Caco-2 (cell line): Measurements from ENCODE around the gene EPG5. TPM values are rescaled to one million over a fixed set of nuclear protein-coding genes. Genes with fewer than 3 reads are reported as not detected.

Source experiments
- BruUV-seq: library from RNA; stranded (reverse); fragments of 400-500 nt; replicated peaks from 2 replicates; lab custom pipeline; 2021; lab: Mats Ljungman, UMichigan
- CTCF ChIA-PET: fragments of 300-600 bp; sonication (Branson Sonifier 250); formaldehyde crosslinking; loops from one replicate; lab custom pipeline; 2022; ENCODE audit warnings: antibody characterized with exemption; lab: Charles Lee
- POLR2A ChIA-PET: fragments of 300-600 bp; sonication (Branson Sonifier 250); formaldehyde crosslinking; loops from one replicate; lab custom pipeline; 2022; ENCODE audit warnings: antibody characterized with exemption; lab: Charles Lee
- DNase-seq, 2 experiments: peaks; one replicate each; pipeline versions ENCODE4 v3.0.0 to v3.0.0-alpha.2; 2020 to 2022
- H3K27me3 ChIP-seq: replicated peaks from 2 replicates; pipeline ENCODE4 v1.6.0; 2011; ENCODE audit warnings: low read length; ENCODE audit not compliant: control insufficient read depth, insufficient read depth
- H3K36me3 ChIP-seq: 2 replicates; pipeline ENCODE4 v1.5.1; 2011; ENCODE audit warnings: low read length; ENCODE audit not compliant: control insufficient read depth, insufficient read depth
- H3K4me1 ChIP-seq: fragments of 250-450 bp; sonication (Bioruptor Pico); 2 replicates; pipeline ENCODE4 v1.5.1; 2020; ENCODE audit warnings: mild to moderate bottlenecking
- H3K4me3 ChIP-seq: 2 replicates; pipeline ENCODE4 v1.5.1; 2011; ENCODE audit warnings: low read depth, mild to moderate bottlenecking, control low read depth, low read length
- H3K9me3 ChIP-seq: fragments of 250-450 bp; sonication (Bioruptor Pico); 2 replicates; pipeline ENCODE4 v1.5.1; 2020; ENCODE audit warnings: mild to moderate bottlenecking, moderate library complexity
- H3K27ac Mint-ChIP-seq: one replicate; pipeline ENCODE4 v1.8.0; 2022; ENCODE audit warnings: mixed read lengths; ENCODE audit not compliant: unreplicated experiment
- H3K27me3 Mint-ChIP-seq: one replicate; pipeline ENCODE4 v1.8.0; 2022; ENCODE audit warnings: mixed read lengths; ENCODE audit not compliant: insufficient read depth, unreplicated experiment
- H3K36me3 Mint-ChIP-seq: one replicate; pipeline ENCODE4 v1.8.0; 2022; ENCODE audit warnings: mild to moderate bottlenecking, mixed read lengths; ENCODE audit not compliant: insufficient read depth, unreplicated experiment
- H3K4me1 Mint-ChIP-seq: one replicate; pipeline ENCODE4 v1.8.0; 2022; ENCODE audit warnings: low read depth, mixed read lengths; ENCODE audit not compliant: unreplicated experiment
- H3K4me3 Mint-ChIP-seq: one replicate; pipeline ENCODE4 v1.8.0; 2022; ENCODE audit warnings: mild to moderate bottlenecking, moderate library complexity, mixed read lengths; ENCODE audit not compliant: unreplicated experiment
- H3K9me3 Mint-ChIP-seq: one replicate; pipeline ENCODE4 v1.8.0; 2022; ENCODE audit warnings: mixed read lengths; ENCODE audit not compliant: unreplicated experiment
- CTCF ChIP-seq, 2 experiments: fragments of 200-600 bp in 1 of 2; IDR thresholded peaks; 1 replicate in 1 of 2; 2 replicates in 1 of 2; pipeline versions ENCODE4 v1.5.1 to v1.8.0; 2011 to 2022; ENCODE audit warnings: antibody characterized with exemption in 1 of 2, control low read depth in 1 of 2, inconsistent platforms in 1 of 2, low read depth in 1 of 2, low read length in 1 of 2, mild to moderate bottlenecking in 1 of 2, moderate library complexity in 1 of 2; ENCODE audit not compliant: insufficient read depth in 1 of 2, severe bottlenecking in 1 of 2, unreplicated experiment in 1 of 2
- intact Hi-C: fragments of 100-400 bp; cut with micrococcal nuclease; formaldehyde crosslinking; loops from one replicate; pipeline ENCODE4 v1.10.0; 2022; ENCODE audit not compliant: unreplicated experiment
- total RNA-seq: library from RNA; stranded (reverse); gene quantifications from 2 replicates; pipeline ENCODE4 v1.2.3, GENCODE V29; 2022

Gene EPG5
- total RNA-seq, 1 experiment from 2014 or later = 12.0 TPM

GRCh38 chr18:45930963-45931362 lies 36.2 kb downstream of the EPG5 start:
- Mint-ChIP-seq H3K4me3 (no peak overlapping the region), H3K27me3 (no peaks in the 10 kb centered on the region), H3K27ac (no peak overlapping the region), H3K4me1 (no peaks in the 10 kb centered on the region), H3K9me3 (no peaks in the 10 kb centered on the region), H3K36me3 (no peaks in the 10 kb centered on the region)
- no peaks in the 10 kb centered on the region for H3K9me3 ChIP-seq
- no peak for TF ChIP-seq CTCF (IDR thresholded peaks at IDR 0.05; ENCODE audit: insufficient read depth in 1 of 2, low read depth in 1 of 2, low read length in 1 of 2, severe bottlenecking in 1 of 2, unreplicated experiment in 1 of 2)
- no TSS peak for BruUV-seq
- H3K4me1 ChIP-seq = no peaks in the 10 kb centered on the region; the same call in 1 of the 2 replicates
- no peaks in the 10 kb centered on the region for H3K27me3 ChIP-seq
- DNase-seq = no peak
- ChIA-PET CTCF (no interaction called here), POLR2A (no interaction called here)
- no peak overlapping the region for H3K4me3 ChIP-seq
- intact Hi-C loops = no loop called here
- H3K36me3 ChIP-seq = no peaks in the 10 kb centered on the region

DNA sequence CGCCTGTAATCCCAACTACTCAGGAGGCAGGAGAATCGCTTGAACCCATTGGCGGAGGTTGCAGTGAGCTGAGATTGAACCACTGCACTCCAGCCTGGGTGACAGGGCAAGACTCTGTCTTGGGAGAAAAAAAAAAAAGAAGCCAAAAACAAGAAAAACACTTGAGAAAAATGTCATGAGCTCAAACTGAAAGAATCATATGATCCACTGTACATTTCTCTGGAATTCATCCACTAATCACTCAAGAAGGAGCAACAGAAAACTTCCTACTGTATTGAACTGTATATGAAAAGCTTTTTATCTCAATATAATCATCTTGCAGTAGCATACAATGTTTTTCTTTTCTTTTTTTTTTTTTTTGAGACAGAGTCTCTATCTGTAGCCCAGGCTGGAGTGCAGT lies 40.4 kb downstream of the EPG5 start:
- POLR2A ChIA-PET = no interaction called here
- no peak for TF ChIP-seq CTCF (IDR thresholded peaks at IDR 0.05; ENCODE audit: insufficient read depth in 1 of 2, low read depth in 1 of 2, low read length in 1 of 2, severe bottlenecking in 1 of 2, unreplicated experiment in 1 of 2)
- CTCF ChIA-PET = no interaction called here

GRCh38 chr18:45926085-45926484 lies 41.0 kb downstream of the EPG5 start:
- CTCF ChIA-PET = no interaction called here
- H3K36me3 Mint-ChIP-seq = no peaks in the 10 kb centered on the region
- H3K36me3 ChIP-seq = no peaks in the 10 kb centered on the region

More for the DNA sequence above, 40.4 kb downstream of the EPG5 start:
- no peaks in the 10 kb centered on the region for H3K27me3 ChIP-seq
- no peaks in the 10 kb centered on the region for H3K9me3 ChIP-seq
- Mint-ChIP-seq H3K4me3 (no peak overlapping the region), H3K27me3 (no peaks in the 10 kb centered on the region), H3K36me3 (no peaks in the 10 kb centered on the region), H3K9me3 (no peaks in the 10 kb centered on the region), H3K27ac (no peak overlapping the region), H3K4me1 (no peaks in the 10 kb centered on the region)
- H3K36me3 ChIP-seq = no peaks in the 10 kb centered on the region
- H3K4me3 ChIP-seq = no peak overlapping the region
- no TSS peak for BruUV-seq
- no peaks in the 10 kb centered on the region for H3K4me1 ChIP-seq
- intact Hi-C loops = loop anchor here (5.0 kb wide), 1 partner anchor 146 kb away; the partner anchor contains the start of gene PSTPIP2
- no peak for DNase-seq

More at GRCh38 chr18:45926085-45926484, 41.0 kb downstream of the EPG5 start:
- H3K27me3 Mint-ChIP-seq = no peaks in the 10 kb centered on the region
- H3K4me3 ChIP-seq = no peak overlapping the region
- intact Hi-C loops = loop anchor here (5.0 kb wide), 1 partner anchor 146 kb away; the partner anchor contains the start of gene PSTPIP2
- H3K4me1 ChIP-seq = no peaks in the 10 kb centered on the region
- no peaks in the 10 kb centered on the region for H3K9me3 Mint-ChIP-seq
- DNase-seq = no peak
- H3K27me3 ChIP-seq = no peaks in the 10 kb centered on the region
- no peak overlapping the region for H3K4me3 Mint-ChIP-seq
- H3K27ac Mint-ChIP-seq = no peak overlapping the region
- no peaks in the 10 kb centered on the region for H3K9me3 ChIP-seq
- H3K4me1 Mint-ChIP-seq = no peaks in the 10 kb centered on the region
- POLR2A ChIA-PET = no interaction called here
- no TSS peak for BruUV-seq
- TF ChIP-seq CTCF (IDR thresholded peaks at IDR 0.05; ENCODE audit: insufficient read depth in 1 of 2, low read depth in 1 of 2, low read length in 1 of 2, severe bottlenecking in 1 of 2, unreplicated experiment in 1 of 2) = no peak
